OCI-LY7 (cell line): ENCODE data around the gene SOAT2.

ENCODE experiments used
- CTCF ChIP-seq: fragments of 200-600 bp; sonication (generic); conservative IDR thresholded peaks from 2 replicates; pipeline ENCODE4 v1.5.1; 2014; ENCODE audit warnings: mild to moderate bottlenecking, antibody characterized with exemption, low read length, moderate library complexity, mixed read lengths
- EZH2phosphoT487 ChIP-seq: fragments of 200-600 bp; sonication (generic); IDR thresholded peaks from 2 replicates; pipeline ENCODE4 v1.6.1; 2018; ENCODE audit warnings: low read depth, borderline replicate concordance, mild to moderate bottlenecking, mixed run types, antibody characterized with exemption, low read length, moderate library complexity, mixed read lengths

- TF ChIP-seq CTCF (no peak), EZH2phosphoT487 (no peak)
These were observed 2.0 kb downstream of the SOAT2 start for GRCh38 chr12:53105256-53105655.
